Body of pancreas (tissue), 4 donors: ENCODE measurements around the gene RTL10. TPM values are rescaled to one million over a fixed set of nuclear protein-coding genes. Genes with fewer than 3 reads are reported as not detected.
A peak's percentile ranks its signal among the peaks of the same experiment; 100 is the strongest.

Experiments used
- ATAC-seq: fragments of 150-250 bp; one replicate; pipeline ENCODE4 v1.9.1; 2016
- DNase-seq, 4 donors: peaks; one replicate each; pipeline ENCODE4 v3.0.0-alpha.2; 2019
- H3K27ac ChIP-seq, 4 donors: fragments of 200-600 bp; sonication (generic); 1 replicate in 3 of 4; 2 replicates in 1 of 4; pipeline versions ENCODE4 v1.5.1 to v1.6.1; 2016 to 2019; ENCODE audit warnings: mild to moderate bottlenecking in 1 of 4, mixed read lengths in 1 of 4, moderate library complexity in 1 of 4
- H3K27me3 ChIP-seq, 2 donors: fragments of 200-600 bp; sonication (generic); one replicate each; pipeline ENCODE4 v1.6.0; 2016; ENCODE audit warnings: mild to moderate bottlenecking in 1 of 2
- H3K36me3 ChIP-seq, 2 donors: fragments of 200-600 bp; sonication (generic); replicated peaks in 1 of 2; 2 replicates each; pipeline ENCODE4 v1.5.1; 2016; ENCODE audit warnings: low read depth in 2 of 2; ENCODE audit not compliant: insufficient read depth in 1 of 2
- H3K4me1 ChIP-seq: fragments of 200-600 bp; sonication (generic); one replicate; pipeline ENCODE4 v1.6.0; 2016
- H3K4me3 ChIP-seq, 2 donors: fragments of 200-600 bp; sonication (generic); 1 replicate in 1 of 2; 2 replicates in 1 of 2; pipeline ENCODE4 v1.5.1; 2016 to 2019
- H3K9me3 ChIP-seq, 3 donors: fragments of 200-600 bp; sonication (generic); 1 replicate in 2 of 3; 2 replicates in 1 of 3; pipeline ENCODE4 v1.5.1; 2016
- CTCF ChIP-seq, 7 experiments: fragments of 450-650 bp in 4 of 7; fragments of 200-600 bp in 3 of 7; sonication (generic) in 3 of 7; IDR thresholded peaks; one replicate each; pipeline ENCODE4 v1.5.1; 2016 to 2019; ENCODE audit warnings: antibody characterized with exemption in 7 of 7
- POLR2A ChIP-seq, 3 donors: fragments of 450-650 bp; IDR thresholded peaks; one replicate each; pipeline ENCODE4 v1.6.1; 2016; ENCODE audit warnings: antibody characterized with exemption in 3 of 3, mild to moderate bottlenecking in 2 of 3
- WGBS, 2 donors: methylation state at CpG; one replicate each; pipeline ENCODE4 v1.1.5; 2017; 5-methylcytosine and 5-hydroxymethylcytosine counted together
- intact Hi-C: fragments of 100-400 bp; cut with DNase I; formaldehyde crosslinking; loops from one replicate; pipeline ENCODE4 v1.15.1; 2023
- total RNA-seq, 2 donors: library from RNA; depleted of rRNA; stranded (reverse); fragments of >200 nt; gene quantifications; one replicate each; pipeline ENCODE4 v1.1.0, GENCODE V29; 2016

Gene RTL10
- total RNA-seq, 2 donors from 2014 or later = 10.2 to 14.8 TPM

- H3K27me3 ChIP-seq = no peaks in the 10 kb centered on the region
- ATAC-seq (no peak), DNase-seq (no peak)
- TF ChIP-seq CTCF (IDR thresholded peaks at IDR 0.05) = no peak
- H3K4me1 ChIP-seq = no peaks in the 10 kb centered on the region
- no peak overlapping the region for H3K4me3 ChIP-seq
- no peak overlapping the region for H3K27ac ChIP-seq
- no peaks in the 10 kb centered on the region for H3K9me3 ChIP-seq
- H3K36me3 ChIP-seq = no peaks in the 10 kb centered on the region
- intact Hi-C loops = no loop called here
- WGBS, 2 donors = 85 to 87% methylated on average over 6 of the region's 6 CpGs
Measured at GRCh38 chr22:19831016-19831415, 23.7 kb downstream of the RTL10 start.

GRCh38 chr22:19828035-19828401, 26.7 kb downstream of the RTL10 start:
- Histone ChIP-seq H3K36me3 (no peaks in the 10 kb centered on the region), H3K4me3 (no peak overlapping the region), H3K27me3 (no peaks in the 10 kb centered on the region), H3K9me3 (no peaks in the 10 kb centered on the region), H3K4me1 (no peaks in the 10 kb centered on the region), H3K27ac (no peak overlapping the region)
- intact Hi-C loops = no loop called here
- WGBS, 2 donors = 75 to 84% methylated on average over 2 of the region's 2 CpGs
- TF ChIP-seq CTCF (IDR thresholded peaks at IDR 0.05) (no peak), POLR2A (IDR thresholded peaks at IDR 0.05) (no peak)
- ATAC-seq (no peak), DNase-seq (no peak)

GRCh38 chr22:19827341-19828034, 27.2 kb downstream of the RTL10 start:
- DNase-seq = no peak
- 67% methylated on average over 10 of the region's 10 CpGs for WGBS, 2 donors
- Histone ChIP-seq H3K27me3 (no peaks in the 10 kb centered on the region), H3K4me3 (no peak overlapping the region), H3K9me3 (no peaks in the 10 kb centered on the region), H3K36me3 (no peaks in the 10 kb centered on the region), H3K4me1 (no peaks in the 10 kb centered on the region), H3K27ac (no peak overlapping the region)
- TF ChIP-seq POLR2A (IDR thresholded peaks at IDR 0.05) = no peak
- no peak for TF ChIP-seq CTCF (IDR thresholded peaks at IDR 0.05)
- intact Hi-C loops = no loop called here
- no peak for ATAC-seq

GRCh38 chr22:19826619-19826950, 28.1 kb downstream of the RTL10 start:
- intact Hi-C loops = no loop called here
- Histone ChIP-seq H3K27me3 (no peaks in the 10 kb centered on the region), H3K27ac (no peak overlapping the region), H3K36me3 (no peaks in the 10 kb centered on the region), H3K4me3 (no peak overlapping the region), H3K4me1 (no peaks in the 10 kb centered on the region), H3K9me3 (no peaks in the 10 kb centered on the region)
- ATAC-seq (no peak), DNase-seq (no peak)
- TF ChIP-seq CTCF (IDR thresholded peaks at IDR 0.05) (no peak), POLR2A (IDR thresholded peaks at IDR 0.05) (no peak)
- WGBS, 2 donors = 33 to 34% methylated on average over 2 of the region's 2 CpGs

- H3K4me1 ChIP-seq = no peaks in the 10 kb centered on the region
- H3K4me3 ChIP-seq = no peak overlapping the region
- no peaks in the 10 kb centered on the region for H3K36me3 ChIP-seq
- intact Hi-C loops = no loop called here
- no peaks in the 10 kb centered on the region for H3K9me3 ChIP-seq
- TF ChIP-seq CTCF (IDR thresholded peaks at IDR 0.05) (no peak), POLR2A (IDR thresholded peaks at IDR 0.05) (no peak)
- DNase-seq = peak in 2 of 4 donors; percentile 2 to 5
- no peak for ATAC-seq
- H3K27ac ChIP-seq = no peak overlapping the region
- WGBS, 2 donors = 84 to 89% methylated on average over 7 of the region's 7 CpGs
- no peaks in the 10 kb centered on the region for H3K27me3 ChIP-seq
Measured at GRCh38 chr22:19825904-19826618, 28.6 kb downstream of the RTL10 start.
